HG02571 (cell line): ENCODE results near the gene ERC1.

Source experiments
- ATAC-seq: cut with Tn5 transposase; IDR thresholded peaks from one replicate; pipeline ENCODE4 v1.9.1; 2021; ENCODE audit warnings: mild to moderate bottlenecking, moderate library complexity; ENCODE audit not compliant: unreplicated experiment

Gene ERC1

DNA sequence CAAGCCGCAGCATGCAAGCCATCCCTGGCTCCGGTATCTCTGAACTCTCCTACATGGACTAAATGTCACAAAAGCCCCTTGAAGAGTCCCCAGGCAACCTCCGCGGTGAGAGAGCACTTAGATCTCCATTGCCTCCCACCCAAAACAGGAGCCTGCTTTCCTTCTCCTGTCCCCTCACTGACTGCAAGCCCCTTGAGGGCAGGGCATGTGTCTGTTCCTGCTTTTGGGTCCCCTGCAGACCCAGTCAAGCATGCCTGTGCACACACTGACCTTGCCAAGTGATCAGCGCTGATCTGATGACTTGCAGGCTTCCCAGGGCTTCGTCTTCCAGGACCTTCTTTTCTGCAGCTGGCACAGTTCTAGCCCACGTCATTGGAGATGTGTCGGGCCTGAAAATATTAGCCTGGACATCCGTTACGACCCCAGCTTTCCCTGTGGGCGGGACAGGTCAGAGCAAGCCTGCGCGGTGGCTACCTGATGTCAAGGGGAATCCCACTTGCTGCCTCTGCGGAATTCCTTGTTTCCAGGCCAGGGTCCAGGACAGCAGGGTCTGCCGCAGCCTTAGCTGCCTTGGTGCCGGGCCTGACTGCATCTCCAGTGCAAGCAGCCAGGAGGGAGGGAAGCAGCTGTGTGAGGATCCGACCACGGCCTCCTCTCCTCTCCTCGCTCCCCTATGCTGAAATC is 510.8 kb downstream of the ERC1 start:
- no peak for ATAC-seq

DNA sequence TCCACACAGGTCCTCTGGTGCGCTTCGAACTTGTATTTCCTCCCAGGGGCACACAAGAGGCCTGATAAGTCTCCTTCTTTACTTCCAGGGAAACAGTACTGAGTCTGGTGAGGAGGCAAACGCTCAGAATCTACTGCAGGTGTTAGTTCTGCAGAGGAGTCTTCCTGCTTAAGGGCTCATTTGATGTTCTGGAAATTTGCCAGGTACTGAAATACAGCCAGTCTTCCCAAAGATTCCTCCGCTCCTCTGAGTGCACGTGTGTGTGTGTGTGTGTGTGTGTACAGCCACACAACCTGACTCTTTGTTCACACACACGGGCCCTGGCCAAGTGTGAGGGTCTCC is 511.3 kb downstream of the ERC1 start:
- ATAC-seq, result no peak

DNA sequence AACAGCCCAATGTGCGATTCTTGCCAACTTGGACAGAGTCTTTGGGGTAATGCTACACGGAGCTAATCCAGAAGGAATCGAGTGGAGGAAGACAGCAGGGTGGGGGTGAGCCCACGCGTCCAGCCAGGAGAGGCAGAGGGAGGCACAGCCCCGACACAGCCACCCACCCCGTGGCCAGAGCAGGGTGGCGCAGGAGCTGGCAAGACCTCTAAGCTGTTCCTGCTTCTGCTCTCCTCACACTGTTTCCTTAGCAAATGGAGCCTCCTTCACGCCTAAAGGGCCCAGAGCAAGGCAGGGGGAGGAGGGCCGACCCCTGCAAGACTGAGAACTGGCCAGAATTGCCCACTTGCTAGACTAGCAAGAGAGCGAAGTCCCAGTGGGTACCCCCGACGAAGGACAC is 511.8 kb downstream of the ERC1 start:
- no peak for ATAC-seq

DNA sequence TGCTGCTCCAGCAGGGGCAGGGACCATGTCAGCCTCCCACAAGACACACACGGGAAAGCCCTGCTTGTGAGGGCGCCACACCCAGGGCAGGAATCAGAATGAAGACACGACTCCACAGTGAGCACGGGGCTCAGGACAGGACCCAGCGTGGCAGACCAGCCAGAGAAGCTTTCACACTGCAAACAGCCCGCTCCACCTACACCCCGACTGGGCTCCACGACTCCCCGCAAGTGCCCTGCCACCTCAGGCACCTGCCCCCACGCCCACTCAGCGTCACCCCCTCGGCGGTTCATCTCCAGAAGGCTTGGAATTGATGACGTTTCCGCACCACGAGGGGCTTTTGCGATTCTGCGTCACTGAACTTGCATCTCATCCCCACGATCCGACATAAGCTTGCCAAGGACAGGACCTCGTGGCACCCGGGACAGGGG is 512.3 kb downstream of the ERC1 start:
- ATAC-seq, result no peak

DNA sequence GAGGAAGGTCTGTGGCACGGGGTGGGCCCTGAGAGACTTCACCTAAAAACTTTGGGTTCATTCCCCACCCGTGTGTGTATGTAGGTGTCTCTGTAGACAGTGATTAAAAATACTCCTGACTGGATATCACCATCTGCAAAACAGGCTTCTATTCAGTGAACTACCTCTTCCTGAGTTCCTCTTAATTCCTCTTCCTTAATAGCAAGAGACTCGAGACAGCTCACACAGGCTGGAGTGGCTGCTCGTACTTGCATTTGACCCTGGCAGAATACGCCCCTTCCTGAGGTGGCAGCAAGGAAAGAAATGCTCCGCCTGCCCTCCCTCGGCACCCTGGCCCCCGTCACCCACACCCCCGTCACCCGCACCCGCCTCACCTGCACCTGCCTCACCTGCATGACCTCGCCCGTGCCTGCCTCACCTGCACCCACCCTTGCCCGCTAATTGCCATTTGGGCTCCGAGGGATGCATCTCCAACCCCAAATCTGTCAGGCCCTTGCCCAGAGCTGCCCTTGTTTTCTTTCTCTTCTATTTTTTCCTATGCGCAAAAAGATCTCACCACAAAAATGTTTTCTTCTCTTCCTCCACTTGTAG is 513.4 kb downstream of the ERC1 start:
- ATAC-seq, result no peak

DNA sequence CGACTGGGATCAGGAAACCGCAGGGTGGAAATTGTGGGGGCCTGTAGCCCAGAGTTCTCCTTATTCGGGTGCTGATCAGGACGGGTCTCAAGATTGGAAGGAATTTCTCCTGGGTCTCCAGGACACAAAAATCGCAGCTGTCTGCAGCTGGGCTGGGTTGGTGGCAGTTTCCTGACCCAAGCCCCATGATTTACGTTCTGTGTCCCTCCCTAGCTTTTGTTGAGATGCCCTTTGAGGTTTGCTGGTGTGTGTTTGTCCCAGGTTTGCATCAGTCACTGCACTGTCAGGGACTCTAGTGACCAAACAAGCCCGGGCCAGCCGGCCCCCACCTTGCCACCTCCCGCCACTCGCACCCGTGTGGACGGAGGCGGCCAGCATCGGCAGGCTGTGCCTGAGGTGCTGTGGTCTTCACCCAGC is 513.9 kb downstream of the ERC1 start:
- no peak for ATAC-seq

DNA sequence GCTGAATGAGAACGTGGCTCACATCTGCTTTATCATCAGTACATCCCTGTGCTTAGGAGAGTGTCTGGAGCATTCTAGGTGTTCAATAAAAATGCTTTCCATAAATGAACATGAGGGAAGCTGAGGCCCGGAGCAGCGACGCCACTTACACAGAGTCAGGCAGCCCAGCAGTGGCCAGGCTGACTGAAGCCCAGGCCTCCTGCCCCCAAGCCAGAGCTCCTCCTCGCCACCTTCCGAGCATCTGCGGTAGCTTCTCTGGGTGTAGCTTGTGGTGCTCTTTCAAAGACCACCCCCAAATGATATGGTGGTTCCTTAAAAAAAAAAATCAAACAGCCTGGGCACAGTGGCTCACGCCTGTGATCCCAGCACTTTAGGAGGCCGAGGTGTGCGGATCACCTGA is 514.6 kb downstream of the ERC1 start:
- ATAC-seq, result no peak

DNA sequence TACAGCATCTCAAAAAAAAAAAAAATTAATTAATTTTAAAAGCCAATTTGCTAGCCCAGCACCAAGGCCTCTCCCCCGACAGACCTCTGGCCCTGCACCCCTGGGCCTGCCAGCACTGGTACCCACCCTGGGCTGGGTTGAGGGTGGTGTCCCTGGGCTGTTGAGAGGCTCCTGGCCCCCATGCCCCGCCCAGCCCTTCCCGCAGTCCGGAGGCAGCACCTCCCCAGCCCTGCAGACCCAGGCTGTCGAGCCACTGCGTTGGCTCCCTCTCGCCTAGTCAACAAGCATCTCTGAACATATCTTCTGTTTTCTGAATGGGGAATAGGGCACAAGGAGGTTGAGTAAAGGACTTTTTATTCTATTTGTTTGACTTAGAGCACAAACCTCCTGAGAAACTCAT is 516.3 kb downstream of the ERC1 start:
- ATAC-seq, result no peak

DNA sequence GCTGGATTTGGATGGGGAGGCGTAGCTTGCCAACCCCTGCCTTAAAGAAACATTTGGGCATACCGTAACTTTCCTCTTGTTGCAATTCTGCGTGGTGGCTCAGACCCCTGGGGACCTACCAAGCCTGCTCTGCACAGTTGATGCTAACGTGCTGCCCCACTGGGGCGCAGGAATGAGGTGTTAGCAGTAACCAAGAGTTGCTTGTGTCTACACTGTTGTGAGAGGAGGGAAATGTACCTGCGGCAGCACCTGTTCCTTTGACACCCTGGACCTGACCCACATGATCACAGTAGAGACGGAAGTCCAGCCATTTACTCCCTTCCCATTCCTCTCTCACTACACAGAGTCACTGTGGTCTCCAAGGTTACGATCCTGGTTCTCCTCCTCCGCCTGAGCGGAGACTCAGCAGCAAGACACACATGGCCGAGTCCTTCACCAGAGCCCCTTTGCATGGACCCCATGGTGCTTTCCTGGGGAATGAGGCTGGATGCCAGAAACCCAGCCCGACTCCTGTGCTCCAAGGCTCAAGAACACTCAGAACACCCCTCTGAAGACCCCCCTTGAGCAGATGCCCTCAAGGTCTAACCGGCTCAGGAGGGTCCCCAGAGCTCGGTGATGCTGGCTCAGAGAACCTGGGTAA is 518.5 kb downstream of the ERC1 start:
- no peak for ATAC-seq

DNA sequence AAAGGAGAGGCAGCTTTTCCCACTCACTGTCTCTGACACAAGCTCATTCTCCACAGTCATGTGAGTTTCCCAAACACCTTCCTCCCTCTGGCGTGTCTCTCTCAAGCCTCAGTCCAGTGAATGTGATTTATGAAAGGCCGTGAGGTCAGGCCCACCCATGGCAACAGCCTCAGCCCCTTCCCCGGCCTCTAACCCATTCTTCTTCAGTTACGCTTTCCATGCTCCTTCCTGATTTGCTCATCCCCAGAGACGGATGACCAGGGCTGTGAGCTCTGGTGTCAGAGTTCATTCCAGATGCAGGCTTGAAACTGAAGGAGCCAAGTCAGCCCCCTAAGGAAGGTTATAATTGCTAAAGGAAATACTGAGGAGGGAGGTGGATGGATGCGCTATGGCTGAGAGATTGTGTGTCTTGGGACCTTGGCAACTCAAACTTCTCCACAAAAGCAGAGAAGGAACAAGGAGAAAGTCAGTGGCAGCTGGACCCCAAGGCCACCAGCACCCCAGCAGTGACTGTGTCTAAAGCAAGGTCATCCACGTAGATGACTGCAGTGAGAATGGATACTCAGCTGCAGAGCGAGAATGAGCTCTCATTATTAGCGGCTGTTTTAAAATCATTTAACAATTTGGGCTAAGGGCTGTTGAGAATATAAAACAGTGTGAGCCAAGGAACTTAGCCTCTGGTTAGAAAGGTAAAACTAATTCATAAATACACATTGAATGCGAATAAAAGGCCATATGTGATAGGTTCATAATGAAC is 519.2 kb downstream of the ERC1 start:
- ATAC-seq, result no peak

DNA sequence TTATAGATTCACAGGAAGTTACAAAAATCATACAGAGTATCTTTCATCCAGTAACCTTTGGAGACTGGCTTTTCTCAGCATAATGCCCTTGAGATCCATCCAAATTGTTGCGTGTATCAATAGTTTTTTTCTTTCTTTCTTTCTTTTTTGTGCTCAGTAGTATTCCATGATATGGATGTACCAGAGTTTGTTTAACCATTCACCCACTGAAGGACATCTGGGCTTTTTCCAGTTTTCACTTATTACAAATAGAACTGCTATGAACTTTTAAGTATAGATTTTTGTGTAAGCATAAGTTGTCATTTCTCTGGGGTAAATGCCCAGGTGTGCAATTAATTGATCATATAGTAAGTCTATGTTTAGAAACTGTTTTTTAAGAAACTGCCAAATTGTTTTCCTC is 524.0 kb downstream of the ERC1 start:
- ATAC-seq, result no peak

DNA sequence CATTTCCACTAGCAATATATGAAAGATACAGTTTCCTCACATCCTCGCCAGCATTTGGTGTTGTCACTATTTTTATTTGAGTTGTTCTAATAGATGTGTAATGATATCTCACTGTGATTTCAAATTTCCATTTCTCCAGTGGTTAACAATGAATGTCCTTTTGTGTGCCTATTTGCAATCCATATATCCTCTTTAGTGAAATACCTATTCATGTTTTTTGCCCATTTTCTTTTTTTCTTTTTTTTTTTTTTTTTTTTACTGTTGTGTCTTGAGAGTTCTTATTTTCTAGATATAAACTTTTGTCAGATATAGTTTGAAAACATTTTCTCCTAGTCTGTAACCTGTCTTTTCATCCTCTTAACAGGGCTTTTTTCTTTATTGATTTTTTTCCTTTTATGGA is 524.4 kb downstream of the ERC1 start:
- ATAC-seq, result no peak

DNA sequence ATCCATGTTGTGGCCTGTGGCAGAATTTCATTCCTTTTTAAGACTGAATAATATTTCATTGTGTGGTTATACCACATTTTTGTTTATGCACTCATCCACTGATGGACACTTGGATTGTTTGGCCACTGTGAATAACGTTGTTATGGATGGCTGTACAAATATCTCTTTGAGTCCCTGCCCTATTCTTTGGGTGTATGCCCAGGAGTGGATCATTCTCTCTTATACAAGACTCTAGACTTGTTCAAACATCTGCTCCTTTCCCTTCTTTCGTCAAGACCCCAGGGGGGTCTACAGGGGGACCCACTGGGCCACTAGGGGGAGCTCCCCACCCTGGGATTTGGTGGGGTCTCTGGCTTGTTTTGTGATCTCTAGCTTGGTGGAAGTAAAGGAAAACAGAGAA is 526.0 kb downstream of the ERC1 start:
- no peak for ATAC-seq

DNA sequence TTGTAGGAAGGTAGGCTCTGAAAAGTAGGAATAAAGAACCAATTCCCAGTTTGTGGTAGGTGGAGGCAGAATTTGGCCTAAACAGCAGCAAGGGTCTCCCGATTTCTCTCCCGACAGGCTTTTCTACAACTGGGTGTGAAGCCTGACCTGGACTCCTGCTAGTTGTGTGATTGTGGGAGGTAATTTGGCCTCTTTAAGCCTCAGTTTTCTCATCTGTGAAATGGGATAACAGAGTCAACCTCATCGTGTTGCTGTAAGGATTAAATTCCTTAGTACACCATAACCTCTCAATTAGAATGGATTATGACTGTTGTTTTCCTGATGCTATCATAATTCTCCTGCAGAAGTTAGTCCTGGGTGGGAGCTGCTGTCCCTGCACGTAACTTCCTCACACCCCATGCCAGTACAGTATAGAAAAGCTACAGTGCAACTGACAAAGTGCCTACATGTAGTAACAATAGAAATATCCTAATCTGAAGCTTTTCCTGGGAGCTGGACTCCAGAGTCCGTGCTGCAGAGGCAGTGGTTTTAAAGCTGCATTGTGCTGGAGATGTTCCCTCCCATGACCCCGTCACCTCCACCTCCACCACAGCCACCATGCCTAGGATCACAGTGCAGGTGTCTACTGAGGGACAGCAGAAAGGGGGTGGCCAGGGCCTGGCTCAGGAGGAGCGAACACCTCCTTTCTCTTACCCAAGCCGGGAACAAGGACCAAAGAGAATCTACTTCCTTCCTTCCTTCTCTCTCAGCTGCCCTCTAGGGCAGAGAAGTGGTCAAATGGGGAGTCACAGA is 526.9 kb downstream of the ERC1 start:
- no peak for ATAC-seq

DNA sequence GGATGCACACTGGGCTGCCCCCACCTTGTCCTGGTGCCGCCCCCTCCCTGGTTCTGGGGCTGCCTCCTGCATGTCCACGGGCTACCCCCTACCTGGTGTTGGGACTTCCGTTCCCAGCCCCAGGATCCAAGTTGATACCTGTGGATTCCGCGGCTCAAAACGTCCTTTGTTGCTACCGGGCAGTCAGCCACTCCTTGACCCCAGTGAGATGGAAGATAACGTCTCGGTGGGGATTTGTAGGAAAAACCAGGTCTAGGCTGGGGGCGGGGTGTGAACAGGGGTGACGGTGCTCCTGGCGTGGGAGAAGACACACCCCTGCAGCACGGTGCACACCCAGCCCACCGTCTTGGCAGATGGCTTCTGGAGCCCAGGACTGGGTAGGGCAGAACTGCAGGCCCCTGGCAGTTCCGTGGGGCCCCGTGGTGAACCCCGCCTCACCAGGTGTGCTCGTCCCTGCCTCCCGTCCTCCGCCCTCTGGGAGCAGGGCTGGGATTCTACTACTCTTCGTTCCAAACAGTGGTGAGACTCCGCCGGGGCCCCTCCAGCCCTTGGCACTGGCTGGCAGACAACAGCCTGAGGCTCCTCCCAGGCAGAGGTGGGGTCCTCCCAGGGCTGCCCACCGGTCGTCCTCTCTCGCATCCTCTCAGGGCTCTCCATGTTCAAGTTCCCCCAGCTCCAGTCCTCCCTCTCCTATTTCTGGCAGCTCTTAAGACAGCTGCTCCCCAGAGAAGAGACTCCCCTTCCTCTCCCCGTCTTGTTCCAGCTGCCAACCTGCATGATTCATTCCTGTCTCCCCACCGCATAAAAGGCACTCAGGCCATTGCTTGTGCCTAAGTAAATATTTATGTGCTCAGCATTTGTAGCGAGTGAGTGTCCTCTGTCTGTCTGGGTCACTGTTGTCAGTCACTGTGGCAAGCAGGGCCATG is 527.8 kb downstream of the ERC1 start:
- ATAC-seq, result no peak

DNA sequence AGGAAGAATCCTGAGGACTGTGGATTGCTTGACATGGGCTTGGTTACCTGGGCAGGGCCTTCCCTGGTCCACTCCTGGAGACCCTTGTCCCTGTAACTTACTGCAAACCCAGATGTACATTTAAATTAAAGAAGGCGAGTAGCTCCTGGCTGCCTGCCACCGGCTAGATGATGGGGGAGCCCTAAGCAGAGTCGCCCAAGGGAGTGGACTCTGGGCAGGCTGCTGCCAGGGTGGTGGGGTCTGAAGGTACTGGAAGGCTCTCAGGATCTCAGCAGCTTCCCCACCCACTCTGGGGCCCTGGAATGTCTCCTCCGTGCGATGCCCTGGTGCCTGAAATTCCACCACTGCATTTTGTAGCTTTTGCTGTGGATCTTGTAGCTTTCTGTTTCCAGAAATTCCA is 528.6 kb downstream of the ERC1 start:
- no peak for ATAC-seq

DNA sequence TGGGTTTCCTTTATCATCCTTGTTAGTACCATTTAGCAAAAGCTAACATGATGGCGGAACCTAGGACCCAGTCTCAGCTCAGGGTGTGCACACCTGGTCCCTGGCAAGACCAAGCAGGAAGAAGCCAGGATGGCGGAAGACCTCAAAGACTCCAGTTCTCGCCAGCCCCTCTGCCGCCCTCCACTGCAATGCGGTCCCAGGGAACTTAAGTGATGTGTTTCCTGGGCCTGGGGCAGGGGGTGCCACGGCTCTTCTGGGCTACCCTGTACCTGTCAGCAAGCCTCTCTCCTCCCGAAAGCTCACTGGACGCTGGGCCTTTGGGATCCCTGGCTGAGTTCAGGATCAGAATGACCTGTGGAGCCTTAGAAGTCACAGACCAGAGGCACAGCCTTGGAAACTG is 532.0 kb downstream of the ERC1 start:
- no peak for ATAC-seq

DNA sequence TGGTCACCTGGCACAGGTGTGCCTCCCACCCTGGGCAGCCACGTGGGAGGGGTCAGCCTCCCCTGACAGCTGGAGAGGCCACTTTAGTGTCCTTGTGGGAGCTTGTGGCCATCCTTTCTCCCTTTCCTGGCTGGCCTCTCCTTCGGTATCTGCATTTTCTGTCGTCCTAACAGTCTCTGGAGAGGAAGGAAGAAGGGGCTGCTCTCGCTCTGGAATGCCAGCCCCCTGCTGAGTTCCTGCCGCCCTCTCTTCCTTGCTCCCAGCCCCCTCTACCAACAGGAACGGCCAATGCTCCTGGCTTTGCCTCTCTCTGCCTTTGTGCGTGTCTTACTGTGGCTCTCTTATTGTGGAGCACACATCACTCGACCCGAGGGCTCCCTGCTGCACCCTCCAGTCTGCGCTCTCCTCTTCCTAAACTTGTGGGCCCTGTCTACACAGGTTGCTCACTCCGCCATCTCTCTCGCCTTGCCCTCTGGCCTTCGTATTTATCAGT is 532.6 kb downstream of the ERC1 start:
- ATAC-seq, result no peak

DNA sequence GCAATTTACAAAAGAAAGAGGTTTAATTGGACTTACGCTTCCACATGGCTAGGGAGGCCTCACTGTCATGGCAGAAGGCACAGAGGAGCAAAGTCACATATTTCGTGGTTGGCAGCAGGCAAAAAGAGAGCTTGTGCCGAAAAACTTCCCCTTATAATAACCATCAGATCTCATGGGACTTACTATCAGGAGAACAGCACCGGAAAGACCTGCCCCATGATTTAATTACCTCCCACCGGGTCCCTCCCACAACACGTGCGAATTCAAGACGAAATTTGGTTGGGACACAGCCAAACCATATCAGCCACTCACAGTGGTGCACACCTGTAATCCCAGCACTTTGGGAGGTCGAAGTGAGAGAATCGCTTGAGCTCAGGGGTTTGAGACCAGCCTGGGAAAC is 534.8 kb downstream of the ERC1 start:
- no peak for ATAC-seq

DNA sequence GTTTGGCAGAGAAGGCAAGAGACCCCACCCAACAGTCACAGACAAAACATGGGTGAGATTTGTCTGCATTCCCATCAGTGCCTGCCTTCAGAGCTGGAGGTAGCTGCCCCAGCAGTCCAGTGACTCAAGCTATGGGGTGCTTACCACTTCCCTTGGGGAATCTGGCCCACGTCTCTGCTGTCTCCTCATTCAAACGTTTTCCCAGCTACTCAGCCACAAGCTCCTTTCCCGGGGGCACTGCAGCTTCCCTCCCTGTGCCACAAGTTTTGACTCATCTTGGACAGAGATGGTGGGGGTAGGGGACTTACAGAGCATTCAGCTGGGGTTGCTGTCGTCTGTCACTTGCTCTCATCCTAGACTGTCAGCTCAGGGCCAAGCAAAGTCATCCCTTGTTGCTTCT is 536.8 kb downstream of the ERC1 start:
- no peak for ATAC-seq
